Ureter (tissue), 1 donor: ENCODE data around the gene TYMS. TPM values are rescaled to one million over a fixed set of nuclear protein-coding genes. Genes with fewer than 3 reads are reported as not detected.
A peak's percentile ranks its signal among the peaks of the same experiment; 100 is the strongest.

Experiments used
- DNase-seq: peaks from one replicate; pipeline ENCODE4 v3.0.0-alpha.2; 2020; ENCODE audit warnings: low spot score
- total RNA-seq: library from RNA; stranded (reverse); gene quantifications from one replicate; pipeline ENCODE4 v1.2.4, GENCODE V29; 2023
- donor health status: DM: yes; HTN: yes; CAD: no.

Gene TYMS
- 5.1 TPM for total RNA-seq

DNA sequence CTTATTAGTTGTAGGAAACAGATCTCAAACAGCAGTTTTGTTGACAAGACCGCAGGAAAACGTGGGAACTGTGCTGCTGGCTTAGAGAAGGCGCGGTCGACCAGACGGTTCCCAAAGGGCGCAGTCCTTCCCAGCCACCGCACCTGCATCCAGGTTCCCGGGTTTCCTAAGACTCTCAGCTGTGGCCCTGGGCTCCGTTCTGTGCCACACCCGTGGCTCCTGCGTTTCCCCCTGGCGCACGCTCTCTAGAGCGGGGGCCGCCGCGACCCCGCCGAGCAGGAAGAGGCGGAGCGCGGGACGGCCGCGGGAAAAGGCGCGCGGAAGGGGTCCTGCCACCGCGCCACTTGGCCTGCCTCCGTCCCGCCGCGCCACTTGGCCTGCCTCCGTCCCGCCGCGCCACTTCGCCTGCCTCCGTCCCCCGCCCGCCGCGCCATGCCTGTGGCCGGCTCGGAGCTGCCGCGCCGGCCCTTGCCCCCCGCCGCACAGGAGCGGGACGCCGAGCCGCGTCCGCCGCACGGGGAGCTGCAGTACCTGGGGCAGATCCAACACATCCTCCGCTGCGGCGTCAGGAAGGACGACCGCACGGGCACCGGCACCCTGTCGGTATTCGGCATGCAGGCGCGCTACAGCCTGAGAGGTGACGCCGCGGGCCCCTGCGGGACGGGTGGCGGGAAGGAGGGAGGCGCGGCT is at the start of gene TYMS:
Gene TYMS (plus strand): TSS at position 343 of the 690 bp plus-strand sequence. CDS start 90 bp downstream, at position 433.
- no peak for DNase-seq

- no peak for DNase-seq
Observed at GRCh38 chr18:607930-608329, 49.5 kb upstream of the TYMS start.

- no peak for DNase-seq
Observed at GRCh38 chr18:610214-610928, 47.1 kb upstream of the TYMS start.

DNA sequence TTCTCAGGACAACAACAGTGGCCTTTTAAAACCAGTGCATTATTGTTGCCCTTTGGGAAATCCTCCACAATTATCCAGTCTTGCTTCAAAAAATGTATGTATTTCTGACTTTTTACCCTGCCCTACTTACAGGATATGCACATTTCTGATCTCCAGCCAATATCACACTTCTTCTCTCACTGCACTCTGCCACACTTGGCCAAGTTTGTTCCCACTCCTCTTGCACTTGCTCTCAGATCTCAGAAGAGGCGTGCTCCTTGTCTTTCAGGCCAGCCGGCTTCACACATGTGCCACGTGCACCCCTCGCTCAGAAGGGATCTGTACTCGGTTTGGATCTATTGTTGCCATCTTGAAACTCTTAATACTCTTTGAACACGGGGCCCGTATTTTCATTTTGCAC is 45.3 kb upstream of the TYMS start:
- no peak for DNase-seq

DNA sequence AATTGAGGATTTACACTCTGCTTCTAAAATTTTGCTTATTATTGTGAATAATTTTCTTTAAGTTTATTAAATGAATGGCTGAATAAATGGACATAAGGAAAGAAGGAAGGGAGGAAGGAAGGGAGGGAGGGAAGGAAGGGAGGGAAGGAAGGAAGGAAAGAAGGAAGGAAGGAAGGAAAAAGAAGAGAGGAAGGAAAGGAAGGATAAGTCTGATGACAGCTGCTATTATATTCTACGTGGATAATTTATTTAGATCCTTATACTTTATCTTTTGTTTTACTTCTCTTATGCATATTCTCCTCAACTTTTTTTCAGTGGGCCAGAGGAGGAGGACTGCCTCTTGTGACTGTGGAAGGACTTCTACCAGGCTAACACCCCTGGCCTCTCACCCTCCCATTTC is 43.3 kb upstream of the TYMS start:
- DNase-seq: no peak

DNA sequence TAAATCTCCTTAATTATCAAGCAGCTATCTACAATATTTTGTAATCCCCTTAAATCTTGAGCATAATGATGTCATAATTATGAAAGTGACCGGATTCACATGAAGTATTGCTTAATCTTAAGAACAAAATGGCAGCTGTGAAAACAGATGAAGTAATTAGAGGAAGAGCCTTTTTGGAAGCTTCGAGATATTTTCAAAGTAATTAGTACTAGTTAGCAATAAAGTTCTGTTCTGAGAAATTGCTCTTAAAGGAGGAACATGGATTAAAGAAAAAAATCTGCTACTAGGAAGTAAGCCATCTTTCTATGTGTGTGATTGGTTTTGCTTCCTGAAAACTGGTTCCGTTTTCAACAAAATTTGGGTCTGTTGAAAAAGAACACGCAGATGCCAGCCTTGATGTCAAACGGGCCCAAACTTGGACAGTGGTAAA is 42.3 kb upstream of the TYMS start:
- DNase-seq: no peak

DNA sequence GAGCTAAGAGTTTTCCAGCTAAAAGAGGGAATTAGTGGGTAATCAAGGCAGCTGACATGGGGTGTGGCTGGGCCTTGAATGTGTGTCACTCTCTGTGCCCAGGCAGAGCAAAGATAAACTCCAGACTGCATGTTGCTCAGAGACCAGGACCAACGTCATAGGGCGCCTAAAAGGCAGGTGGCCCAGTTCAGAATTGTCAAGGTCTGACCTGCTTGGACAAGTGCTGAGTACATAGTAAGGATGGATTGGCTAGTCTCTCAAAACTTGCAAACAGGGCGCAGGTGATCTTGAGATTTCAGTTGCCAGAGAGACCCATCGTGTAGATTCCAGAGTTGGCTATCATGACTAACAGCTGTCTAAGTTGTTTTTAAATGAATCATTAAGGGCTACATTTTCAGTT is 41.7 kb upstream of the TYMS start:
- DNase-seq: no peak

DNA sequence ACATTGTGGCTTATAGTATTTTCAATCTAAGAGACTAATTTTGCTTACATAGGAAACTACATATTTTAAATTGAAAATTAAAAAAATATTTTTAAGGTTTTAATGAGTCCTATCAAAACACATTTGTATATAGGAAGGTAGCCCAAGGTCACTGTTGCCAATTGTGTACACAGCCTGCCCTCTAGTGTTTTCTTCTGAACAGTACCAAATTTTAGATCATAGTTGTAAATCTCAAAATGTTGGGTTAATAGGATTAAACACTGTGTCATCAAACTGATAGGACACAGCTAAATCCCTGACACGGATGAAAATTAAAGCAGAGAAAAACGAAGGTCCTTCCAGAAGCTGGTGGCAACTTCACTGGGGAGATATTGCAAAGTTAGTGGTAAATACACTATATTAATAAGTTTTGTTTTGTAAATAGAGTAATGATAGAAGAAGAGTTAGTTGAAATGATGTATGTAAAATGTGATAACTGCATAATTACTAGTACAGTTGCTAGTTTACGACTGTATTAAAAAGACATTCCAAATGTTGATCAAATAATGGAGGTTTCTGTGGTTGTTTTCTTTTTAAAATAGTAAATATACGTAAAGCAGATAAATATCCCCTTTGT is 41.0 kb upstream of the TYMS start:
- no peak for DNase-seq

- DNase-seq: no peak
Observed at GRCh38 chr18:617970-618504, 39.4 kb upstream of the TYMS start.

GRCh38 chr18:618618-619017 is 38.8 kb upstream of the TYMS start:
- no peak for DNase-seq

DNA sequence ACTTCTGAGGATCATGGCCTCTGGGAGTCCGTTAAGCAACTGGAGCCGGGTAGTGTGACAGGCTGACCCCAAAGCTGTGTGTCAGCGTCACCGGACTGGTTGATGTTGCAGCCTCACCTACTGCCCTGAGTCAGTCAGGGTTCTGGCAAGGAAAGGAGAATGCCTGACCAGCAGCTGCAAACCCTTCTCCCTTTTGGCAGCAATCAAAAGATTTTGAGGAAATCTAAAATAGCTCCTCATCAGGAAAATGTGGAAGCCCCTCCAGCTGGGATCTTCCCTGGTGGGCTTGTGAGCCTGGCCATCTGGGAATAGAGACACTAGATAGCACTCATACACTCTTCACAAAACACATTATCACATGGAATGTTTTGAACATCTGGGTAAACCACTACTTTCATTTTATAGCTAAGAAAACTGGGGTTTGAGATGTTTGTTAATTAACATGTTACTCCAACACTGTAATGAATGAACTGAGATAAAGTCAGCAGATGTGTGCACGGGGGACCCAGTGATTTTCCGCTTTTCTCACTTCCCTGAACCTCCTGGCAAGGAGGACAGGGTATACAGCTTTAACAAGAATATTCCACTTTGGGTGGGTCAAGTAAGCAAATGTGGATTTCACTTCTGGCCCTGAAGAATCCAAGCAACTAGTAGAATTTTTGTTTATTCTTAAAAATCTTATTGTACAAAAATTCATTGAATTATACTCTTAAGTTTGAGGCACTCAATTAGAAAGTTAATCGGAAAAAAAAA is 36.0 kb upstream of the TYMS start:
- DNase-seq: no peak

DNA sequence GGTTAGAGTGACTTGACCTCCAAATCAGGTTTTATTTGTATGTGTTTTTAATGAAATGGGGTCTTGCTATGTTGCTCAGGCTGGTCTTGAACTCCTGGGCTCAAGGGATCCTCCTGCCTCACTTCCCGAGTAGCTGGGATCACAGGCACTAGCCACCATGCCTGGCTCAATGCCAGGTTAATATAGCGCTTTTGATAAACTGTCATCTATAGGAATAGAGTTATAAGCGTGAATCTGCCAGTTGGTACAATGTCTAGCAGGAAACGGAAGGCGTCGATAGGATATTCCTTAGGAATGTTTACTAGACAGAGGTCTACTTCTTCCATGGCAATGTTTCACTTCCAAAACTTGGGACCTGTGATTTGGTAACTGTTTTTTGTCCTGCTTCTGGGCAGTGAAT is 35.2 kb upstream of the TYMS start:
- no peak for DNase-seq

DNA sequence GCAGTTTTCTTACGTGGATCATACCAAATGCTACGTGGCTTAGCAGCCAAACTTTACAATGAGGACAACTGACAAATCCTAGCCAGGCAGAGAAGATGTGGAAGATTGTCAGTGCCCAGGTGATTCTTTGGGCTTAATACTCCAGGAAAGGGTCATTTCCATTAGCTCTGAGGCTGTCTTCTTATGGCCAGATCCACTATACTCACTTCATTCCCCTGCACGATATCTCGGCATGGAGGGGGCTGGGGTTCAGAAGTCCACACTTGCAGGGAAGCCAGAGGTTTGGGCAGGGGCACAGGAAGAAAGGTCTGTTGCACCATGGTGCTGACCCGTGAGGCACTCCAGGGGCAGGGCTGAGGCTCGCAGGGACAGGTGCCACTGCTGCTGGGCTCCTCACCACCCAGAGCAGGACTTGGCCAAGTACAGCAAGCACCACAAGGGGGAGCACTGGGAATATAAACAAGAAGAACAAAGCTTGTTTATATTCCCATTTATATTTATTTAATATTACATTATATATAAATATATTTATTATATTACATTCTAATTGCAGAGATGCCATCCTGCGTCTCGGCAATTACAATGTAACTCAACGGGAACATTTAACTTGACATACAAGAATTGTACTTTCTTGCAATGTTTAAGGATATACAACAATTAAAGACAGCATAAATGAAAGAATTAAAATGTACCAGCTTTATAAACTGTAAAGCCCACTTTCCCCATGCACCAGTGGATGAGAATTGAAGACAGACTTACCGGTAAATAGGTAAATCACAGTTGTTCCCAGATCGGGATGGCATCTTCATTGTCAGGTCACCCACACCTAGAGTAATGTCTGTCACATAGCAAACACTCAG is 33.5 kb upstream of the TYMS start:
- DNase-seq: peak; percentile 68

- DNase-seq: no peak
Observed at GRCh38 chr18:627231-627630, 30.2 kb upstream of the TYMS start.

DNA sequence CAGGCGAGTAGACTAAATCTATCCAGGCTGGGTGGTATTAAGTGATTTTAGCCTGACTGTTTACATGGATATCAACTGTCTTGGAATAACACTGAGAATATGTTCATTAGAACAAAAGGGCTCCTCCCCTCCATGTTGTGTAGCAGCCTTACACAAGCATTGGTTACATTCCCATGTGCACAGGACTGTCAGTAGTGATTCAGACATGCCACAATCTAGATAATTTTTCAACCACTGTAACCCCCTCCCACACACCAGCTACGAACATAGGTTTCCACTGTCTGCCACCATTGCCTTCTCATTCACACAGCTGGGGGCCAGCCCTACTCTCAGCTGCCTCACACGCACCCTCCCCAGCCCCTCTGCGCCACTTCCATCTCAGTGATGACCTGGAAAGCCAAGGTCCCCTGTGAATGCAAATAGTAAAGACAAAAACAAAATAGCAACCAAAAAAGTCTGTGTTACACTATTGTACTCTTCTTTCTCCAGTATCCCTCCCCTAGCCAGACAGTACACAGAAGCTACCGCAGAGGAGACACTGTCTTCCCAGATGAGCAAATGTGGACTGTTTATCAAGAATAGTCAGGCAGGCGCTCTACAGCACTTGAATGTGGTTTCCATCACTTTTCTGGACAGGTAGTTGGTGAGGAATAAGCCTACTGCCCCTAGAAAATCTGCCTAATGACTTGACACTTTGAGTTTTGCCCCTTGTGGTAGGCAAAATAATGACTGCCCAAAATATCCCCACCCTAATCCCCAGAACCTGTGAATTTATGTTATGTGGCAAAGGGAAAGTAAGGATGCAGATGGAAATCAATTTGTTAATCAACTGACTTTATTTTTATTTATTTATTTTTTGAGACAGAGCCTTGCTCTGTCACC is 27.9 kb upstream of the TYMS start:
- no peak for DNase-seq

DNA sequence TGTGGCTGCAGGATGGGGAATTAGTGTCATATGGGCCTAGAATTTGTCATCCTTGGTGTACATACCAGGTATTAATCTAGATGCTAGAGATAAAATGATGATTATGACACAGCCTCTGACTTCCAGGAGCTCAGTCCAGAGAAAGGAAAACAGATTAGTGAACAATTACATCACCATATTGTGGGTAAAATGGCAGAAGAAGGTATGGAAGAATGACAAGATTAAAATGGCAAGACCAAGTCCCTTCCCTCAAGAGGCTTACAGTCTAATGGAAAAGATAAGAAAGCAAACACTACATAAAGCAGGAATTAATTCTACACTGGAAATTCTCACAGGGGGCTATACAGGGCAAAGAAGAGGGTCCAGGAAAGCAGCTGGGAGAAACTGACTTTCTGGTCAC is 25.9 kb upstream of the TYMS start:
- no peak for DNase-seq

DNA sequence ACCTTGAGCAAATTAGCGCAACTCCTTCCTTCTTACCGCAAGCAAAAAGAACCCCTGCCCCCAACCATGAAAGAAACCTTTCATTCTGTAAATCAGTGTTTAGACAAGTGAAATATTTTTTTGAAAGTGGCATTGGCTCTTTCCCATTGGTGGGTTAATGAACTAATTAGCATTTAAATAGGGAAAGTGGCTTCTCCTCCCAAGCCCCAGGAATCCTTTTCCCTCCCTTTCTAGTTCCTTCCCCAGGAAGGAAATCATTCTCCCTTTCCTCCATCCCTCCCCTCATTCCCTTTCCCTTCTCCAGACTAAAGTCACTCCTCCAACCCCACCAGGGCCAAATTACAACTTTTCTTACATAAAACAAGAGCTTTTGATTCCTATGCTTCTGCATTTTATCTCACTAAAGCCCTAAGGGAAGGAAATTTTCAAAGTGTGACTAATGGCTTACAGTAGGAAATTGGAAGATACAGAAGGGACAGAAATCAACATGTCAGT is 22.9 kb upstream of the TYMS start:
- no peak for DNase-seq

- DNase-seq: no peak
Observed at GRCh38 chr18:635171-635570, 22.3 kb upstream of the TYMS start.

- no peak for DNase-seq
Observed at GRCh38 chr18:641224-641623, 16.2 kb upstream of the TYMS start.
